Activated CD8-positive, alpha-beta memory T cell treated with anti-CD3 and anti-CD28 coated beads for 24 hours (primary cell): ENCODE measurements around the gene UPK1A.
"Not testable (repeated sequence)": the region's sequence is repeated elsewhere in the genome, so short reads cannot be mapped to it uniquely, and the experiment has no call there.

Source experiments
- DNase-seq: peaks from one replicate; pipeline ENCODE4 v3.0.0-alpha.2; 2020

UPK1A gene

GRCh38 chr19:35718345-35719041 lies 52.2 kb downstream of the UPK1A start:
- DNase-seq, result peak; percentile 88

GRCh38 chr19:35719402-35720162 lies 53.3 kb downstream of the UPK1A start:
- DNase-seq, result no peak

- no peak for DNase-seq
These were observed 53.8 kb downstream of the UPK1A start for GRCh38 chr19:35720163-35720524.

GRCh38 chr19:35720648-35721047 lies 54.3 kb downstream of the UPK1A start:
- no peak for DNase-seq

- no peak for DNase-seq
These were observed 55.1 kb downstream of the UPK1A start for GRCh38 chr19:35721374-35721773.

GRCh38 chr19:35722461-35722860 lies 56.1 kb downstream of the UPK1A start:
- no peak for DNase-seq

GRCh38 chr19:35722897-35723296 lies 56.6 kb downstream of the UPK1A start:
- no peak for DNase-seq

- DNase-seq, result no peak
These were observed 57.4 kb downstream of the UPK1A start for GRCh38 chr19:35723671-35724070.

GRCh38 chr19:35724132-35724531 lies 57.8 kb downstream of the UPK1A start:
- DNase-seq, result not testable (repeated sequence)

GRCh38 chr19:35724560-35724959 lies 58.2 kb downstream of the UPK1A start:
- no peak for DNase-seq

- no peak for DNase-seq
These were observed 59.0 kb downstream of the UPK1A start for GRCh38 chr19:35725216-35725861.

- DNase-seq, result no peak
These were observed 61.0 kb downstream of the UPK1A start for GRCh38 chr19:35727053-35727955.
